NCI-H2081 treated with DMSO at 0.1 percent for 48 hours (cell line): ENCODE data around the gene LINGO1.

Experiments used
- DNase-seq: peaks from one replicate; lab custom pipeline; 2025; lab: John Stamatoyannopoulos, UW

Gene LINGO1

DNA sequence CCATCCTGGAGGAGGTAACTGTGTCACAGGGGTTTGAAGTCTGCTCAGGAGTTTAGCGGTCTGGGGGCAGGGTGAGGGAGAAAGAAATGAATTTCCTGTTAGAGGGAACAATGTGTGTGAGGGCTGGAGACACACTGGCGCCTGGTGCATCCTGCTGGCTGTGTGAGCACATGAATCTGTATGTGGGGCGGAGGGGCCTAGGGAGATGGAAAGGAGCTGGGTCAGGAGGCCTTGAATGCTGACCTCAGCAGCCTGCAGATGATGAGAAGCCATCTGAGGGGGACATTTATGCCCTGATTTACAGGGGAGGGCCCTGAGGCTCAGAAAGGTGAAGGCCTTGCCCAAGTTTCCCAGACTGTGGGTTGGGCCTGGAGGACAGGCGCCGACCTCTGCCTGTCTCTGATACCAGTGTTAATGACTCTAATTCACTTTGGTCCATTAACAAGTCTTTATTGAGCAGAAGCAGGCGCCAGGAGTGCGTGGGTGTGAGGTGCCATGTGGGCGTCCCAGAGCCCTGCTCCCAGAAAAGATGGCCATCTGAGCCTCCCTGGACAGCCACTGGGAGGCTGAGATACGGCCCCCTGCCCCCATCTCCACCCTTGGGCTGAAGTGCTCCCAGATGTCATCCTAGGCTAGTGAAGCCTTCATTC lies 34.8 kb downstream of the LINGO1 start:
- no peak for DNase-seq

DNA sequence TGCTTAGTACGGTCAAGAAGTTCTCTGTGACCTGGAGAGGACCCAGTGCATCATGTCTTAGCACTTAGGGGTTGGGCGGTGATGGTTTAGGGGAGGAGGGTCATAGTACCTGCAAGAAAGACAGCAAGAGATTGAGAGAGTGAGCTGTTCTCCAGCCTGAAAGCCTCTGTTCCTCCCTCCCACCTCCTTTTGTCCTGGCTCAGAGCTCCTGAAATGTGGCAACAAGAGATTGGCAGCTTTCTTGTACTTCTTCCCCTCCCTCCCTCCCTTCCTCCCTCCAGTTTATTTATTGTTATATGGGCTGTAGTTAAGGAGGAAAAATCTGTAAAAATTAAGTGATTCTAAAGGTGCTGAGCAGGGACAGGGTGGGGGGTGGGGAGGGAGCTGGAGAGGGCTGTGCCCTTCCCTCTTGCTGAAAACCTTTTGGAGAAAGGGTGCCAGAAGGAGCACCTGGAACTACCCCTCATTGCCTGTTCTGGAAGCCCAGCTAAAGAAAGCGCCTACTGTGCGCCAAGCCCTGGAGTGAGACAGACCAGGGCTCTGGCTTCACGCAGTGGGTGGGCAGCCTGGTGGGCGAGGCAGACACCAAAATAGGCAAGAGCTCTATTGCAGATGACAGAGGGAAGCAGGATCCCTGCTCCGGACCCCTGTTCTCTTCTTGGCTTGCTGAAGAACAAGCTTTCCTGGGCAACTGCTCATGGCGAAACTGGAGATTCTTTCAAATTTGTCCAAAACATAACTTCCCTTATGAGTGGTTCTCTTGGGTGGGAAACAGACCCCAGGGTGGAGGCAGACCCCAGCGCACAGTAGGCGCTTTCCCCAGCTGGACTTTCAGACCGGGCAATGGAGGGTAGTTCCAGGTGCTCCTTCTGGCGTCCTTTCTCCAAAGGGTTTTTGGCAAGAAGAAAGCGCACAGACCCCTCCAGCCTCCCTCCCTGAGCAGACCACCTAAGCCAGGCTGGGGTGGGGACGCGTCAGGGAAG lies 35.6 kb downstream of the LINGO1 start:
- DNase-seq, result no peak

DNA sequence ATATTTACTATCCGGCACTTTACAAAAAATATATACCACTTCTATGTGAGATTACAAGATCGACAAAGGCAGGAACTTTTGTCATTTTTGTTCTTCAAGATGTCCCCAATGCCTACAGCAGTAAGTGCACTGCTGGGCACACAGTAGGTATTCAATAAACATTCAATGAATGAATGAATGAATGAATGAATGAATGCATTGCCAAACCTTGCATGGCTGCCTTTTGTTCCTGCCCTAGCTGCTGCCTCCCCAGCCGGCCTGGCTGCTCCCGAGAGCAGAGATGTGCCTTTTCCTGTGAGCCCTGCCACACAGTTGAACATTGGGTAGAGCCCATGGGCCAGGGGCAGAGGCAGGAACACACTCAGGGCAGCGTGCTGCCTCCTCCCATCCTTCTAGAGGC lies 37.5 kb downstream of the LINGO1 start:
- no peak for DNase-seq

DNA sequence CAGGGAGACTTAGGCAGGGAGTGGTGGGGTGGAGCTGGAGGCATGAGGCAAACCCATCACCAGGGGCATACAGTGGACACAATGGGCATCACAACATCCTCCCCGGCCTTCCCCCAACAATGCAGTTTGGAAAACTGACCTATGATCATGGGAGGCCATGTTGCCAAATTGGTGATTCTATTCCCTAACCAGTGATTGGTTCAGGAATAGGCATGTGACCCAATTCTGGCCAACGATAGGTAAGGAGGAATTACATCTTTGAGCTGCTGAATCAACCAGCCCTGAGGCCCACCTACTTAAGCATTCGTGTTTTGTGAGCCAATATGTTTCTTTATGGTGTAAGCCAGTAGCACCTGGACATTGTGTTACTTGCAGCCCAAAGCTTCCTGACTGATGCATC lies 40.0 kb downstream of the LINGO1 start:
- DNase-seq, result no peak

DNA sequence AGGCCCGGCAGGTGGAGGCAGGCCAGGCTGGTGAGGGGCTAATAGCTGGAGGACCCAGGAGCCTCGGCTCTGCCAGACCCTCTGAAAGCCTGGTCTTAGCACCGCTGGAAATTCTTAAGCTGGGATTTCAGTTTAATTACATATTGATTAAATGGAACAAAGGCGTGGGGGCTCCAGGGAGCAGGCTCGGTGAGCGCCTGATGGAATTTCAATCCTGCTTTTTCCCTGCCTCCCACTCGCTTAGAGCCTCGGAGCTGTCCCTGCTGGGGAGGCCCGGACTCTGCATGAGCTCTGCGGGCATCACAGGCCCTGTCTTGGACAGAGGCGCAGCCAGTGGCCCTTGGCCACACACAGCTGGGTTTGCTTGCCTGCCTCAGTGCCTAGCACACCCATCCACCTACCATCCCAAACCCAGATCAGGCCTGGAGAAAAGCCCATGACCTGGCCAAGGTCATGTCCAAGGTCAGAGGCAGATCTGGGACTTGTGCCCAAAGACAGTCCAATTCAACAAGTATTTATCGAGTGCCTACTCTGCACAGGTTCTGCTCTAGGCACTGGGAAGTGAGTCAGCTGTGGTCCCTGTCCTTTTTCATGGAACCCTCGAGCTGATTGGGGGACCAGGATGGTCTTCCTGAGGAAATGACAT lies 40.6 kb downstream of the LINGO1 start:
- DNase-seq, result no peak

DNA sequence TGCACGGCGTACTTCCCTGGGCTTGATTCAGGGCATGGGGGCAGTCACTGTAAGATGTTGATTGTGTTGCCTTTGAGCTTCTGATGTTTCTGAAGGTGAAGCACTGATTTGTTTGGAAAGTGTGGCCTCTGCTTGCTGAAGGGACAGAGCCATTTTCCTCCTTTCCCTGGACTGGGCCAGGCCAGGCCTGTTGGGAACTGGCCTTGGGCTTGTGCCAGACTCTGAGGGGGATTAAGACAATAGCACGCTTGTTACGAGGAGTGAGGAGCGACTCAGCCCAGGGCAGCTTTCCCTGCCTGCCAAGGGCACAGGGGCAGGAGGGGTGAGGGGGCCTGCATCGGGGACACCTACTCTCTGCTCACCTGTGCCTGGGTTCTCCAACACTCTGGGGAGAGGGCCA lies 42.9 kb downstream of the LINGO1 start:
- no peak for DNase-seq

DNA sequence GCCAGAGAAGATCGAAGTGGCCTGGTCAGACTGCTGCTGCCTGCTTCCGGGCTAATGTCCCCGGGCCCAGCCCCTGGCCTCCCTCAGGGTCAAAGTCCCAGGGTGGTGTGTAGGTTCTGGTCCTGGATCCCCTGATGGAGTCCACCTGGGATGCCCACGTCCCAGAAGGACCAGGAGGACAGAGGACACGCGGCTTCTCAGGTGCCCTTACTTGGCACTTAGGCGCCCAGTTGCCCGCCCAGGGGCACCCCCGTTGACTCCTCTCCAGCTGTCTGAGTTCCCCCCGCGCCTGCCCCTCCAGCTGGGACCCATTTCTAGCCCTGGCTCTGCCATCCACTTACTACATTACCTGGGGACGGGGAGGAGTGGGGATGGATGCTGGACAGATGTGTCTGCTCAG lies 44.6 kb downstream of the LINGO1 start:
- DNase-seq, result no peak

DNA sequence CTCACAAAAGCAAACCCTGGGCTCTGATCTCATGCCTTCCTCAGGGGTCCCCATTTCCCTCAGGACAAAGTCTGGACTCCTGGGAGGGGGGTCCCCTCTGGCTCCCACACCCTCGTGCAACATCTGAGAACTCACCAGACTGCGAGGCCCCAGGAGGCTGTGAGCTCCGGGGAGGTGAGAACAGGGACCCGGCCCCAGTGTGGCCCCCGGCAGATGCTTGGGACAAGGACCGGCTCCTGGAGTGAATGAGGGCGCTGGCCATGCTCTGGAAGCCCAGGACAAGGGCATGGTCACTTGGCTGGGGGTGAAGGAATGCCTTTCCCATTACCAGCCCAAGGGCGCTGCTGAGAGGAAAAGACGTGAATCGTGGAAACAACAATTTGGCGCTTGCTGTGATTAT lies 48.0 kb downstream of the LINGO1 start:
- DNase-seq, result no peak

DNA sequence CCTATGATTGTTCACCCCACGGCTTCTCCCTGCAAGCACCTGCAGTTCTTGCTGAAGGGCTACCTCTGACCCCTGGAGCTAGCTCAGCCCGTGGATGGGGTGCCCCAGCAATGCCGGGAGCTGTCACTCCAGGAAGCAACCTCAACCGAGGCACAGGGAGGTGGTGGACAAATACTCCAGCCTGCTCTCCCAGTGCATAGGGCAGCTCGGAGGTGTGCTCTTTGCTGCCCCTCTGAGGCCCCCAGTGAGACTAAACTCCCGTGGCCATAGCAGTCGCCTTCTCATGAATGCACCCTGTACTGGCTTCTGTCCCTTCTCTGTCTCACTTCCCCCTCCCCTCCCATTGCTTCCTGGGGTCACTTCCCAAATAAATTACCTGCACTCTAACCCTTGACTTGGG lies 48.5 kb downstream of the LINGO1 start:
- no peak for DNase-seq

DNA sequence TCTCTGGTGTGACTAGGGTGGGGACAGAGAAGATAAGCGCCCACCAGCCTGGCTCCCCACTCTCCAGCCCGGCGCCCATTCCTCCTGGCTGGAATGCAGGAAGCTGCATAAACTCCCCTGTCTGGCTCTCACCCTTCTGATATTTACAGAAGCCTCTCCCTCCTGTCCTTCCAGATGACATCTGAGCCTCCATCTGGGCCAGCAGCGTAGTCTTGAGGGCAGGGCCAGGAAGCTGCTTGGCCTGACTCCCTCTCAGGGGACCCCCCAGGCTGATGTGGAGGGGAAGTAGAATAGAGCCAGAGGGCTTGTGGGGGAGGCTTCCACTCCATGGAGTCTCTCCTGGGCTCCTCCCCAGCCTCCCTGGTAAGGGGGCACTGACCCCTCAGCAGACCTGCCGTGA lies 49.9 kb downstream of the LINGO1 start:
- no peak for DNase-seq

DNA sequence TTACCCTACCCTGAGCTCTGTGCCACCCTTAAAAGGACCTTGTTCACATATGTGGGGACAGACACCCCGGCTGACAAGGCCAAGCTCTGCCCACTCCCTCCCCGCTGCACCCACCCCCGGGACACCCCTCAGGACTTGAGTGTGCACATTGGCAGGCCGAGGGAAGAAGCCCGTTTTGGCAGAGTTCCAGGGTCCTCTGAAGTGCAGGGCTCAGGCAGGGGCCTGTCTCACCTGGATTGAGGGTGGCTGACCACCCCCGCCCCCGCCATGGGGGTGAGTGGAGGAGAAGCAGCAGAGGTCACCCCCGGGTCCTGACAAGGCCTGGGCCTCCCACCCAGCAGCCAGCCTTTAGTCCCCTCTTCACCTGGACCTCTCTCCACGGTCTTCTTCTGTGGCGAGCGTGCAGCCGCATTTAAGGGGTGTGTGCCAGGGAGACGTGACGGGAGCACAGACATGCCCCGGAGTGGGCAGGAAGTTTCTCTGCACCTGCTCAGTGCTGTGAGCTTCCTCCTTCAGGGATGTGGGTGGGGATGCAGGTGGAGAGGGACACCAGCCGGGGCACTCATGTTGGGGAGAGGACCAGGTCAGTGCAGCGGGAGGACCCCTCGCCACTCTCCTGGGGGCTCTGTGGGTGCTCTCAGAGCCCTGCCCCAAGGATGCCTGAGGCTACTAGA lies 50.7 kb downstream of the LINGO1 start:
- no peak for DNase-seq

DNA sequence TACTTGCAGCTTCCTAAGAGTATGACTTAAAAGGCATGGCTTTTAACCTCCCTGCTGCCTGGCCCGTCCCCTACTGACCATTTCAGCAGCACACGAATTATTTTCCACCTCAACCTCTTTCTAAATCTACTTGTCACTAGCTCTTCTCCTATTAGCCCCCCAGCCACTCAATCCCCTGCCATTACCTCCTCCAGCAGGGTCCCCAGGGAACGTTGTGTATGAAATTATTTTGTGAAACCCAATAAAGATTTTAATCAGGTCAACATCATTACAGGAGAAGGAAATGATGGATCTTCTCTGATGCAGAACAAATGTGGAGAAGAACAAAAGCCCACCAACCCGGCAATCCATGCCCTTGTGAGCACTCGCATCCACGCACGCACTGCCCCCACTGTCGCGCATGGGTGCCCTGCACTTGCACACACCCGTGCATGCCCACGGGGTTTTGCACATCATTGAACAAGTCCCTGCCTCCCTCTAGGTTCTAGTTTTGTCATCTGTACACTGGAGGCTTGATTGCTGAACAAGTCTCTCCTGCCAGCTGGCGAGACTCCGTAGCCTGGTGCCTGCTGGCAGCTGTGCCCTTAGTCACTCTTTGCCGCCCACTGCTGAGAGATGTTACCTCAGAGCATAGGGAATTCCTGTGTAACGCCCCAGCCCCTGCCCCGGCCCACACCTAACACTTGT lies 51.6 kb downstream of the LINGO1 start:
- DNase-seq, result no peak

DNA sequence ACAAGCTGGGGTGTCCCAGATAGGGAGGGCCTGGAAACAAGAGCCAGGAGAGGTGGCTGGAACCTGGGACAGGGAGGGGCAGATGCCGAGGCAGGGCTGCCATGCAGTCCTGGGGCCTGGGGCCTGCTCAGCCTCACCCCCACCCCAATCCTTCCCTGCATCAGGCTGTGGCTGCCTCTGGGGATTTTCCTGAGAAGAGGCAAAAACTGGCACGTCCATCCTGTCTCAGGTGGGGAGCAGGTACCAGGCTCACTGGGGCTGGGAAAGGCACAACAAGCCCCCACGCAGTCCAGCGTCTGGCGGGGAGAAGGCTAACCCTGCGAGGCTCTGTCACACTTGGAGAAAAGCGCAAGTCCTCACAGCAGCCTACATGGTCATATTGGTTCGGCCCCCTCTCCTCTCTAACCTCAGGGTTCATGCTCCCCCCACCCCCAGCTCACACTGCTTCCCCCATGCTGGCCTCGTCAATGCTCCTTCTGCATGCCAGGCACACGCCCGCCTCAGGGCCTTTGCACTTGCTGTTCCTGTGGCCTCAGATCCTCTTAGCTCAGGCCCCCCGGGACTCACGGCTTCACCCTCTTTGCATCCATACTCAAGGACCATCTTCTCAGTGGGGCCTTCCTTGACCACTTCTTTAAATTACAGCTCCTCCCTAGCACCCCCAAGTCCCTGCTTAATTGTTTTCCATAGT lies 53.1 kb downstream of the LINGO1 start:
- DNase-seq, result no peak

DNA sequence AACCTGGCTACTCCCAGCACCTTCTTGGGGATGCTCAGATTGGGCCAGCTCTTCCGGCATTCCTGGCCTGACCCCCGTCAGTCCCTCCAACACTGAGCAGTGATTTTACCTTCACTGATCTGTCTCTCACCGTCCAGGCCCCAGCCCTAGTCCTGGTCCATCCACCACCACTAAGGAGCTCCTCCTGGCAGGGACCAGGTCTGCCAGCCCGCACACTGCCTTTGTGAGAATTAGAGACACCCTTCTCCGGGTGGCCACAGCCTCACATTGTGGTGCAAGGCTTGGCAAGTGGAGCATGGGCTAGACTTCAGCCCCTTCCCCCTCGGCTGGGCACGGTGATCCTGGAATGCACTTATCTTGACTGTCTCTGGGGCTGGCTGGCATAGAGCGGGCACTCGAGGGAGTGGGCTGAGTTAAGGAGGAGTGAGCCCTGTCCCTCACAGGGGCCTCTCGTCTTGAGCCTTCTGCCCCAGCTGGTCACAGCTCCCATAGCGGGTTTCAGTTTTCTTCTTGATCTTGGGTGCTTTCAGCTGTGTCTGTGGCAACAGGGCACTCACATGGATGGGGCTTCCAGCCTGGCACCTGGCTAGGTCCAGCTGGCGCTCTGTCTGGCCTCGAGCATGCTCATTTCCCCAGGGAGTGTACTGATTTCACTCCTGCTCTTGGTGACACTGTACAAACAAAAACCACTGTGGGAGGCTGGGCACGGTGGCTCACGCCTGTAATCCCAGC lies 53.9 kb downstream of the LINGO1 start:
- no peak for DNase-seq

DNA sequence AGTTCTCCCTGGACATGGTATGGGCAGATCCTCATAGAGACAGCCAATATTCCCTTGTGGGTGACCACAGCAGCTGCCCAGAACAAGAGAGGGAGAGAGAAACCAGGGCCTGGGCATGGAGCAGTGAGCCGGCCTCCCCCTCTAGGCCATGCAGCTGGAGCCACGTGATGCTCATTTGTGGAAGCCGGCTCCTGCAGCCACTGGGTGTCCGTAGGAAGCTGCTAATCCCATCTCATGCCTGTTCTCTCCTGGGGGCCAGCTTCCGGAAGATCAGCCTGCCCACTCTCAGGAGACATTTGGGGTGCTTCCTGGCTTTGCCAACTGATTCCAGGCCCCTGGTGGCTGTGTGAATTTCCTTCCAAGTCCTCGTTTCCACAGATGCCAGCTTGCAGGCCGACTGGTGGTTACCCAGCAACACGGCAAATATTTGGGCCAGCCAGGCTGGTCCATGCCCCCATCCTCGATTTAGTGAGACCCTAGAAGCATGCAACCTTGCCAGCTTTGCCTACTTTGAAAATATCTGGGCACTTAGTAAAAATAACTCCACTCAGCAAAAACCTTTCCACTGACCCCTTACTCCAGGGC lies 55.3 kb downstream of the LINGO1 start:
- no peak for DNase-seq

DNA sequence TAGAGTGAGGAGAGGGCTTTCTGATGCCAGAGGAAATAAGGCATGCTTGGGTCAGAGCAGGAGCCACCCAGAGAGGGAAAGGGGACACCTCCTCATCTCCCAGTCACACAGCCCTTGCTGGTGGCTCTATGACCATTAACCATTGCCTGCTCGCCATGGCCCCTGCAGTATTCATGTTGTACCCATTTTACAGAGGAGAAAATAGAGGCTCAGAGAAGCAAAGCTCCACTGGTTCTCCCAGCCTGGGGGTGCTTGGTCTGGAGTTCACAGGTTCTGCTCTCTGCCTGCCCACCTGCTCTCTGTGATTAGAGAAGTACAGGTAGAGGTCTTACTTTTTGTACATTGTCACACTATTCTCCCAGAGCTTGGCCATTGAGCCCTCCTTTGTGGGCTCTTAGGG lies 56.2 kb downstream of the LINGO1 start:
- no peak for DNase-seq

DNA sequence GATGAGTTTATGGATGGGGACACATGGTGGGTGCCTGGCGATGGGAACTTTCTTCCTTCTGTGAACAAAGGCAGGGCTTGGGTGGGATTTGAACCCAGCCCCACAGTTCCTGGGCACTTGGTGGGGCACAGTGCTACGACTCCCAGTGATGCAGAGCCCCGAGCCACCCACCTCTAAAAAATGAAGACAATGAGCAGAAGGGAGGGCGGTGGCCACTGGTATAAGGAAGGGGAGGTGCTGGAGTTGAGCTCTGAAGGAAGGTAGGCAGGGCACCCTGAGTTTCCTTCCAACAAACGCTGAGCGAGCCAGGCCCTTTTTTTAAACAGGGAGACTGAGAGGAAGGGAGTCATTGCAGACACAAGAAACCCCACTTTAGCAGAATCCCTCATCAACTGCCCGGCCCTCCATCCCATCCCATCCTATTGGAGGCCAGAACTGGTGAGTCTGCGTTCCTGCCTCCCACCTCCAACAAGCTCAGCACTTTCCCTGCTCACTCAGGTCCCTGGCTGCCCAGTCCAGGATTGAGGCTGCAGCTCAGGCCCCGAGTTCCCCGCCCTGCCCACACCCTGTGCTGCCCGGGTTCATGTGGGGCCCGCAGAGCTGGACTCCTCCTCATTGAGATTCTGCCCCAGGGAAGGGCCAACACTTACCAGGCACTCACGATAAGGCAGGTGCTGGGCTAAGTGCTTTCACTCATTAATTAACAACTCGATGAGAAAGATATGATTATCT lies 57.3 kb downstream of the LINGO1 start:
- DNase-seq, result no peak

DNA sequence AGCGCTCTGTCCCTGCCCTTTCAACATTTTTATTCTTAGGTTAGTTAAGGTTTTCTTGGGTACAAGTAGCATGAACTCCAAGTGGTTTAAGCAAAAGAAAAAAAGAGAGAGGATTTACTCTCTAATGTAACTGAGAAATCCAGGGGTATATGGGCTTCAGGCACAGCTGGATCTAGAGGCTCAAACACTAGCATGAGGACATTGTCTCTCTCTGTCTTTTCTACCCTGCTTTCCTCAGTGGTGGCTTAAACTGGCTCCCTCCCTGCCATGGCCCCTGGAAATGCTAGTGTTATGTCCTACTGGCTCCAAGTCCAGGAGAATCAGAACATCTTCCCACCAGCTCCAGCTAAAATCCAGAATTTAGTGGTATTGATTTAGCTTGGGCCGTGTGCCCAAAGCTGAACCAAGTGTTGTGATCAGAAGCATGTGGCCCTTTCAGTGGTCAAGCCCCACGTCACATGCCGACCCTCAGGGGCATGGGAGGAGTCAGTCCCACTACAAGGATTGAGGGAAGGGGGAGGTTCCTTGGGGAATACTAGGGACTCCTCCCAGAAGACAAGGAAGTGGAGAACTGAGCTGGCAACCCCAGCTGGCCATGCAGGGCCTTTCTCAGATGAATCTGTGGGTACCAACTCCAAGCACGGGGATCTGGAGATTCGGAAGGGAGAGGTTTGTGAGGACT lies 58.0 kb downstream of the LINGO1 start:
- no peak for DNase-seq

DNA sequence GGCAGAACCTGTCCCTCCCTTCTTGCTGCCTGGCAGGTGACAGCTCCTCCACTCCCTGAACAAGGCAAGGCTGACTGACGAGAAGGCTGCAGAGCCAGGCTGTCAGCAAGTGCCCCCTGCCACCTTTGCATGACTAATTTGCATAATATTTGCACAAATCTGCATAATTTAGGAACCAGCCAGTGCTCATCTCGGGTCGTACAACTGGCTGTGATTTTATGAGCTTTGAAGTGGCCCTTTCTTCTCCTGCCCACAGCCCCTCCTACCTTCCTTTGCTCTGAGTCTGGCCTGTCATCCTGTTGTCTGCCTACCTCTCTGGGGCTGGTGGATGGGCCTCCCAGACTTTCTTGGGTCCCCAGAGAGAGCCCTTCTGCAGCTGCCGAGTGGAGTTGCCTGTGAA lies 58.9 kb downstream of the LINGO1 start:
- no peak for DNase-seq
